Osteocyte (in vitro differentiated cells): ENCODE data around the gene HOXD1. TPM values are rescaled to one million over a fixed set of nuclear protein-coding genes. Genes with fewer than 3 reads are reported as not detected.

Source experiments
- DNase-seq: peaks from one replicate; pipeline ENCODE4 v3.0.0; 2021; ENCODE audit warnings: mixed read lengths; ENCODE audit not compliant: unreplicated experiment; ENCODE audit errors: extremely low spot score
- H3K27ac Mint-ChIP-seq: one replicate; pipeline ENCODE4 v1.8.0; 2021; ENCODE audit warnings: mild to moderate bottlenecking, mixed read lengths; ENCODE audit not compliant: unreplicated experiment
- H3K27me3 Mint-ChIP-seq: one replicate; pipeline ENCODE4 v1.8.0; 2021; ENCODE audit warnings: mixed read lengths; ENCODE audit not compliant: unreplicated experiment
- H3K36me3 Mint-ChIP-seq: one replicate; pipeline ENCODE4 v1.8.0; 2021; ENCODE audit warnings: mixed read lengths; ENCODE audit not compliant: unreplicated experiment
- H3K4me1 Mint-ChIP-seq: one replicate; pipeline ENCODE4 v1.8.0; 2021; ENCODE audit warnings: mixed read lengths; ENCODE audit not compliant: unreplicated experiment
- H3K4me3 Mint-ChIP-seq: one replicate; pipeline ENCODE4 v1.8.0; 2021; ENCODE audit warnings: mild to moderate bottlenecking, moderate library complexity, mixed read lengths; ENCODE audit not compliant: unreplicated experiment
- H3K9me3 Mint-ChIP-seq: one replicate; pipeline ENCODE4 v1.8.0; 2021; ENCODE audit warnings: mixed read lengths; ENCODE audit not compliant: unreplicated experiment
- total RNA-seq: library from RNA; stranded (reverse); gene quantifications from 2 replicates; pipeline ENCODE4 v1.2.1, GENCODE V29; 2021
- TF ChIP-seq, protein P1 (sequence below): fragments of 200-600 bp; sonication (generic); IDR thresholded peaks from 2 replicates; pipeline ENCODE4 v1.5.0; 2021; ENCODE audit warnings: antibody characterized with exemption, mild to moderate bottlenecking, moderate library complexity

HOXD1 gene
- total RNA-seq, 1 donor from 2014 or later = not detected

GRCh38 chr2:176147800-176148496 is 40.5 kb upstream of the HOXD1 start:
- Mint-ChIP-seq H3K4me3 (no peak overlapping the region), H3K4me1 (no peaks in the 10 kb centered on the region), H3K36me3 (no peaks in the 10 kb centered on the region), H3K27ac (no peak overlapping the region), H3K9me3 (no peaks in the 10 kb centered on the region), H3K27me3 (peaks cover 87% of the 10 kb centered on the region)
- TF ChIP-seq, protein P1, sequence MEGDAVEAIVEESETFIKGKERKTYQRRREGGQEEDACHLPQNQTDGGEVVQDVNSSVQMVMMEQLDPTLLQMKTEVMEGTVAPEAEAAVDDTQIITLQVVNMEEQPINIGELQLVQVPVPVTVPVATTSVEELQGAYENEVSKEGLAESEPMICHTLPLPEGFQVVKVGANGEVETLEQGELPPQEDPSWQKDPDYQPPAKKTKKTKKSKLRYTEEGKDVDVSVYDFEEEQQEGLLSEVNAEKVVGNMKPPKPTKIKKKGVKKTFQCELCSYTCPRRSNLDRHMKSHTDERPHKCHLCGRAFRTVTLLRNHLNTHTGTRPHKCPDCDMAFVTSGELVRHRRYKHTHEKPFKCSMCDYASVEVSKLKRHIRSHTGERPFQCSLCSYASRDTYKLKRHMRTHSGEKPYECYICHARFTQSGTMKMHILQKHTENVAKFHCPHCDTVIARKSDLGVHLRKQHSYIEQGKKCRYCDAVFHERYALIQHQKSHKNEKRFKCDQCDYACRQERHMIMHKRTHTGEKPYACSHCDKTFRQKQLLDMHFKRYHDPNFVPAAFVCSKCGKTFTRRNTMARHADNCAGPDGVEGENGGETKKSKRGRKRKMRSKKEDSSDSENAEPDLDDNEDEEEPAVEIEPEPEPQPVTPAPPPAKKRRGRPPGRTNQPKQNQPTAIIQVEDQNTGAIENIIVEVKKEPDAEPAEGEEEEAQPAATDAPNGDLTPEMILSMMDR = no peak
- DNase-seq = no peak

- Mint-ChIP-seq H3K27ac (no peak overlapping the region), H3K36me3 (no peaks in the 10 kb centered on the region), H3K4me3 (no peak overlapping the region), H3K4me1 (no peaks in the 10 kb centered on the region), H3K27me3 (peaks cover 88% of the 10 kb centered on the region), H3K9me3 (no peaks in the 10 kb centered on the region)
- DNase-seq = no peak
- TF ChIP-seq, protein P1 = no peak
Observed at GRCh38 chr2:176148751-176149421, 39.6 kb upstream of the HOXD1 start.

DNA sequence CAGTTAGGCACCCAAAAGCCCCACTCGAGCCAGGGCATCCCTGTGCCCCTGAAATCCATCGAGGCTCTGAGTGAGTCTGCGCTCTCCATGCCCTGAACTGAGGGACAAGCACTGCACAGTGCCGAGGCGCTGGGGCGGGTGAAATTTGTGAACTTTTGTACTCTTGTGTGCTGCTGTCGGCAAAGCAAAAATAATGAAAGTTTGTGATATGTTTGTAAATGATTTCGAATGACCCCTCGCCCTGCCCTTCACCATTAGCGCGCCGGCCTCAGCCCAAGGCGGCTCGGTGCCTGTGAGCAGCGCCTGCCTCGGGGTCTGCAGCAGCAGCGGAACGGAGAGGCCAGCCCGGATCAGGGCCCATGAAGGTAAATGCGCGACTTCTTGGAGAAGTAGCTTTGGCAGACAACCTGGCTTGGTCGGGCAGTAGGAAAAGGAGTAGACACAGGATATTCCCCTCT is 39.0 kb upstream of the HOXD1 start:
- Mint-ChIP-seq H3K36me3 (no peaks in the 10 kb centered on the region), H3K4me1 (no peaks in the 10 kb centered on the region), H3K27me3 (peaks cover 89% of the 10 kb centered on the region), H3K9me3 (no peaks in the 10 kb centered on the region), H3K4me3 (no peak overlapping the region), H3K27ac (no peak overlapping the region)
- DNase-seq = no peak
- TF ChIP-seq, protein P1 = no peak

DNA sequence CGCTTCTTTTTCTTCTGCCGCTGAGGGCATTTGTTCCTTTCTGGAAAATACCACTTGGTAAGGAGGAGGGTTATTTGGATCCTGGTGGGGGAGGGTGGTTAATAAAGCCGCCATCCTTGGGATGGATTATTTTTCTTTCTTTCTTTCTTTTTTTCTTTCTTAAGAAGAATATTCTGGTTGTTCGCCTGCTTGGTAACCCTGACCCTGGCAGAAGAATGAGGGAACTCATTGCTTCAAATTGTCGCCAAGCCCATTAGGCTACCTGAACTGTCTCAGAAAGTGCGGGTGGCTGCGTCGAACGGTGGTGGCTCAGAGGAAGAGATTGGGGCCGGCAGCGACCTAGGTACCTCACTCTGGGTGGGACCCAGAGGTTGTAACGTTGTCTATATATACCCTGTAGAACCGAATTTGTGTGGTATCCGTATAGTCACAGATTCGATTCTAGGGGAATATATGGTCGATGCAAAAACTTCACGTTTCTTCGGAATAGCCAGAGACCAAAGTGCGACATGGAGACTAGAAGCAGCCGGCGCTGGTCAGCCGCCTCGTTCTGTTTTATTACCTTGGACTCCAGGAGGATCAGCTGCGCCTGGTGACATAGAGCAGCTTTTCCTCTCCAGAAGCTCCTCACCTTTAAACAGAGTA is 38.4 kb upstream of the HOXD1 start:
- TF ChIP-seq, protein P1 = no peak

More for the DNA sequence above, 38.4 kb upstream of the HOXD1 start:
- Mint-ChIP-seq H3K36me3 (no peaks in the 10 kb centered on the region), H3K4me3 (no peak overlapping the region), H3K27me3 (peaks cover 90% of the 10 kb centered on the region), H3K9me3 (no peaks in the 10 kb centered on the region), H3K4me1 (no peaks in the 10 kb centered on the region), H3K27ac (no peak overlapping the region)
- no peak for DNase-seq
